Endothelial cell of umbilical vein (primary cell): ENCODE data around the gene MYO16.

Source experiments
- CTCF ChIP-seq, 2 donors: IDR thresholded peaks; 1 replicate in 1 of 2; 2 replicates in 1 of 2; pipeline ENCODE4 v1.5.1; 2011; ENCODE audit warnings: low read length in 2 of 2, mild to moderate bottlenecking in 2 of 2, moderate library complexity in 2 of 2, control low read depth in 1 of 2, inconsistent platforms in 1 of 2, low read depth in 1 of 2; ENCODE audit not compliant: insufficient read depth in 1 of 2; ENCODE audit errors: extremely low read depth in 1 of 2
- EZH2 ChIP-seq: IDR thresholded peaks from 2 replicates; pipeline ENCODE4 v1.6.1; 2012; ENCODE audit warnings: borderline replicate concordance, low read depth, mild to moderate bottlenecking, moderate library complexity, low read length, inconsistent platforms; ENCODE audit not compliant: severe bottlenecking
- FOS ChIP-seq: IDR thresholded peaks from 2 replicates; pipeline ENCODE4 v1.6.1; 2011; ENCODE audit warnings: mild to moderate bottlenecking, low read length, moderate library complexity, borderline replicate concordance; ENCODE audit not compliant: insufficient read depth
- GATA2 ChIP-seq: IDR thresholded peaks from 2 replicates; pipeline ENCODE4 v1.7.0; 2011; ENCODE audit warnings: low read depth, mild to moderate bottlenecking, moderate library complexity, mixed read lengths, low read length; ENCODE audit not compliant: insufficient read length, insufficient read depth
- JUN ChIP-seq: IDR thresholded peaks from 2 replicates; pipeline ENCODE4 v1.6.1; 2011; ENCODE audit warnings: borderline replicate concordance, low read depth; ENCODE audit not compliant: insufficient read length, insufficient read depth
- MAX ChIP-seq: IDR thresholded peaks from 2 replicates; pipeline ENCODE4 v1.6.1; 2011; ENCODE audit not compliant: insufficient read depth, insufficient read length
- MYC ChIP-seq: IDR thresholded peaks from one replicate; pipeline ENCODE4 v1.6.1; 2011; ENCODE audit warnings: mild to moderate bottlenecking, low read depth, low read length
- POLR2A ChIP-seq: IDR thresholded peaks from 2 replicates; pipeline ENCODE4 v1.6.1; 2012; ENCODE audit warnings: low read depth, mild to moderate bottlenecking, control low read depth, low read length
- POLR2AphosphoS5 ChIP-seq: IDR thresholded peaks from 2 replicates; pipeline ENCODE4 v1.6.1; 2012; ENCODE audit warnings: low read depth, mild to moderate bottlenecking, control low read depth, low read length, moderate library complexity; ENCODE audit not compliant: insufficient read depth

GRCh38 chr13:108681986-108682575 lies 52.7 kb downstream of the MYO16 start:
- TF ChIP-seq CTCF (IDR thresholded peaks at IDR 0.05; ENCODE audit: extremely low read depth in 1 of 2, insufficient read depth in 1 of 2, low read depth in 1 of 2, low read length in 2 of 2) (no peak), POLR2A (no peak), FOS (no peak), POLR2AphosphoS5 (no peak), GATA2 (no peak), MAX (no peak), EZH2 (no peak), JUN (no peak), MYC (no peak)
